Esophagus muscularis mucosa (tissue), 4 donors: ENCODE results near the gene ADAMTS17.

Experiments
- EP300 ChIP-seq: sonication (generic); formaldehyde crosslinking; IDR thresholded peaks from one replicate; pipeline ENCODE4 v1.6.1; 2017; ENCODE audit warnings: antibody characterized with exemption
- POLR2A ChIP-seq: fragments of 450-650 bp; IDR thresholded peaks from one replicate; pipeline ENCODE4 v1.6.1; 2017; ENCODE audit warnings: antibody characterized with exemption, moderate library complexity, mild to moderate bottlenecking, low read depth
- POLR2AphosphoS5 ChIP-seq, 2 donors: sonication (generic); formaldehyde crosslinking; IDR thresholded peaks; one replicate each; pipeline ENCODE4 v1.6.1; 2017; ENCODE audit warnings: antibody characterized with exemption in 2 of 2
- TF ChIP-seq, protein P1 (sequence below), 3 experiments: fragments of 200-600 bp in 2 of 3; fragments of 450-650 bp in 1 of 3; sonication (generic) in 2 of 3; IDR thresholded peaks; one replicate each; pipeline ENCODE4 v1.5.1; 2017 to 2019; ENCODE audit warnings: antibody characterized with exemption in 3 of 3, mild to moderate bottlenecking in 2 of 3, moderate library complexity in 1 of 3

DNA sequence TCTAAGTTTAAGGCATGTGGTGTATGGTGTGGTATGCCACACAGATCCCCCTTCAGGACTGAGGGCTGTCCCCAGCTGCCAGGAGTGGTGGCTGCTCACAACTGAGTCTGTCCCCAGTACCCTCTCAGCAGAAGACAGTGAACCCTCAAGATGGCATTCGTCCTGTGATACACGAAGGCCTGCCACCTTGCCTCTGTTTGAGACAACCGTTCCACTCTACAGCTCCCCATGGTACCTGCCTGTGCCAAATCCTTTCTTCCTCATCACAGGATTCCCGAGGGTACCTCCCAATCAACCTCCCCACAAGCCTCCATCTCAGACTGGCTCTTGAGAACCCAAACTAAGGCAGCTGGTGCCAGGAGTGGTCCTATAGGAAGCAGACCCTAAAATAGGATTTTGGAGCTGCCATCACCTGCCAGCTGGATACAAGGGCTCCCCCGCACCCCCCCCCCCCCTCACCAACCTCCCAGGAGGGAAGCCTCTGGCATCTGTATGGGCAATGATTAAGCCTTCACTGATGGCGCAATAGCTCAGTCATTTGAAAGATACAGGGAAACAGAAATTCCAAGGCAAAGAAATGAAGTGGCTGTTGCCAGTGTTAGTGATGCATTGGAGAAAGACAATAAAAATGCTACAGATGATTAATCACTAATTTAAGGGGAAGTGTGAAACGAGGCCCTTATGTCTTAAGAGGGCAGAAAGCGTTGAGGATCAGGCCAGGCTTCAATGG is 378.5 kb downstream of the ADAMTS17 start:
- TF ChIP-seq, protein P1, sequence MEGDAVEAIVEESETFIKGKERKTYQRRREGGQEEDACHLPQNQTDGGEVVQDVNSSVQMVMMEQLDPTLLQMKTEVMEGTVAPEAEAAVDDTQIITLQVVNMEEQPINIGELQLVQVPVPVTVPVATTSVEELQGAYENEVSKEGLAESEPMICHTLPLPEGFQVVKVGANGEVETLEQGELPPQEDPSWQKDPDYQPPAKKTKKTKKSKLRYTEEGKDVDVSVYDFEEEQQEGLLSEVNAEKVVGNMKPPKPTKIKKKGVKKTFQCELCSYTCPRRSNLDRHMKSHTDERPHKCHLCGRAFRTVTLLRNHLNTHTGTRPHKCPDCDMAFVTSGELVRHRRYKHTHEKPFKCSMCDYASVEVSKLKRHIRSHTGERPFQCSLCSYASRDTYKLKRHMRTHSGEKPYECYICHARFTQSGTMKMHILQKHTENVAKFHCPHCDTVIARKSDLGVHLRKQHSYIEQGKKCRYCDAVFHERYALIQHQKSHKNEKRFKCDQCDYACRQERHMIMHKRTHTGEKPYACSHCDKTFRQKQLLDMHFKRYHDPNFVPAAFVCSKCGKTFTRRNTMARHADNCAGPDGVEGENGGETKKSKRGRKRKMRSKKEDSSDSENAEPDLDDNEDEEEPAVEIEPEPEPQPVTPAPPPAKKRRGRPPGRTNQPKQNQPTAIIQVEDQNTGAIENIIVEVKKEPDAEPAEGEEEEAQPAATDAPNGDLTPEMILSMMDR (IDR thresholded peaks at IDR 0.05) = no peak
- TF ChIP-seq POLR2A (no peak), POLR2AphosphoS5 (IDR thresholded peaks at IDR 0.05) (no peak), EP300 (no peak)
